GM18867 (cell line): ENCODE measurements around the gene POLE3.
A peak's percentile ranks its signal among the peaks of the same experiment; 100 is the strongest.
"Not testable (repeated sequence)": the region's sequence is repeated elsewhere in the genome, so short reads cannot be mapped to it uniquely, and the experiment has no call there.

Experiments
- ATAC-seq: cut with Tn5 transposase; IDR thresholded peaks from one replicate; pipeline ENCODE4 v1.9.1; 2021; ENCODE audit warnings: mild to moderate bottlenecking, moderate library complexity; ENCODE audit not compliant: unreplicated experiment

POLE3 gene

GRCh38 chr9:113406353-113406752 is 4.1 kb downstream of the POLE3 start:
- ATAC-seq = not testable (repeated sequence)

- no peak for ATAC-seq
These were observed 6.8 kb downstream of the POLE3 start for GRCh38 chr9:113403646-113404045.

GRCh38 chr9:113401027-113401792 is 9.3 kb downstream of the POLE3 start, which contains the start of gene ALAD:
Gene ALAD (minus strand): TSS chr9:113401284. CDS start chr9:113393559, 7,725 bp downstream.
- ATAC-seq = peak; percentile 98

- ATAC-seq = no peak
These were observed 10.8 kb downstream of the POLE3 start for GRCh38 chr9:113399646-113400200.

GRCh38 chr9:113398796-113399195 is 11.7 kb downstream of the POLE3 start:
- no peak for ATAC-seq

GRCh38 chr9:113397203-113397631 is 13.3 kb downstream of the POLE3 start:
- ATAC-seq = no peak

GRCh38 chr9:113395000-113395861 is 15.2 kb downstream of the POLE3 start:
- ATAC-seq = no peak

GRCh38 chr9:113393281-113393680 is 17.2 kb downstream of the POLE3 start:
- no peak for ATAC-seq

GRCh38 chr9:113391917-113392316 is 18.6 kb downstream of the POLE3 start:
- ATAC-seq = no peak

GRCh38 chr9:113390192-113390960 is 20.1 kb downstream of the POLE3 start:
- no peak for ATAC-seq

- no peak for ATAC-seq
These were observed 21.0 kb downstream of the POLE3 start for GRCh38 chr9:113389451-113389850.

GRCh38 chr9:113388833-113389232 is 21.6 kb downstream of the POLE3 start:
- ATAC-seq = no peak

GRCh38 chr9:113387560-113388230 is 22.8 kb downstream of the POLE3 start:
- ATAC-seq = no peak

- no peak for ATAC-seq
These were observed 23.7 kb downstream of the POLE3 start for GRCh38 chr9:113386571-113387393.

GRCh38 chr9:113381909-113382411 is 28.5 kb downstream of the POLE3 start:
- ATAC-seq = no peak

- ATAC-seq = not testable (repeated sequence)
These were observed 29.0 kb downstream of the POLE3 start for GRCh38 chr9:113381441-113381840.

GRCh38 chr9:113380869-113381378 is 29.6 kb downstream of the POLE3 start:
- ATAC-seq = peak; percentile 43

GRCh38 chr9:113379829-113380210 is 30.7 kb downstream of the POLE3 start:
- ATAC-seq = not testable (repeated sequence)
